OCI-LY7 (cell line): ENCODE data around the gene POLR2H.

Experiments used
- CTCF ChIP-seq: fragments of 200-600 bp; sonication (generic); conservative IDR thresholded peaks from 2 replicates; pipeline ENCODE4 v1.5.1; 2014; ENCODE audit warnings: mild to moderate bottlenecking, antibody characterized with exemption, low read length, moderate library complexity, mixed read lengths
- EZH2phosphoT487 ChIP-seq: fragments of 200-600 bp; sonication (generic); IDR thresholded peaks from 2 replicates; pipeline ENCODE4 v1.6.1; 2018; ENCODE audit warnings: low read depth, borderline replicate concordance, mild to moderate bottlenecking, mixed run types, antibody characterized with exemption, low read length, moderate library complexity, mixed read lengths

GRCh38 chr3:184336547-184337398 lies 24.7 kb upstream of the POLR2H start:
- TF ChIP-seq CTCF (no peak), EZH2phosphoT487 (no peak)
